Stimulated activated CD8-positive, alpha-beta memory T cell treated with anti-CD3 and anti-CD28 coated beads, Interleukin-12 subunit alpha, Interleukin-12 subunit beta, amount 100 ng/mL, for 24 hours (primary cell): ENCODE measurements around the gene RAB43.

Experiments used
- DNase-seq: peaks from one replicate; pipeline ENCODE4 v3.0.0-alpha.2; 2020; ENCODE audit errors: extremely low read depth

RAB43 gene

GRCh38 chr3:129061888-129062834 is 59.4 kb downstream of the RAB43 start:
- no peak for DNase-seq

GRCh38 chr3:129061023-129061887 is 60.3 kb downstream of the RAB43 start:
- no peak for DNase-seq

- no peak for DNase-seq
These were observed 61.2 kb downstream of the RAB43 start, which contains the start of gene GP9 for GRCh38 chr3:129060276-129061022. GP9 (plus strand) TSS chr3:129060779; CDS start chr3:129061740, 961 bp downstream.

- DNase-seq = no peak
These were observed 62.2 kb downstream of the RAB43 start for GRCh38 chr3:129059311-129059958.

GRCh38 chr3:129058441-129059200 is 63.0 kb downstream of the RAB43 start:
- no peak for DNase-seq

- DNase-seq = no peak
These were observed 64.4 kb downstream of the RAB43 start for GRCh38 chr3:129057249-129057648.

GRCh38 chr3:129056451-129057173 is 65.0 kb downstream of the RAB43 start:
- no peak for DNase-seq

- DNase-seq = no peak
These were observed 66.9 kb downstream of the RAB43 start for GRCh38 chr3:129054605-129055104.

GRCh38 chr3:129052675-129053074 is 68.9 kb downstream of the RAB43 start:
- DNase-seq = no peak

- DNase-seq = no peak
These were observed 69.7 kb downstream of the RAB43 start for GRCh38 chr3:129051871-129052340.

GRCh38 chr3:129050556-129051295 is 70.9 kb downstream of the RAB43 start:
- DNase-seq = no peak

- no peak for DNase-seq
These were observed 74.1 kb downstream of the RAB43 start for GRCh38 chr3:129047553-129047839.

- no peak for DNase-seq
These were observed 74.7 kb downstream of the RAB43 start for GRCh38 chr3:129046732-129047552.

GRCh38 chr3:129046037-129046731 is 75.4 kb downstream of the RAB43 start:
- DNase-seq = no peak

GRCh38 chr3:129045675-129046036 is 75.9 kb downstream of the RAB43 start:
- no peak for DNase-seq

- no peak for DNase-seq
These were observed 80.9 kb downstream of the RAB43 start for GRCh38 chr3:129040579-129041300.

- no peak for DNase-seq
These were observed 81.6 kb downstream of the RAB43 start for GRCh38 chr3:129040039-129040336.
